Measurements from ENCODE around the gene PPP2R2C. TPM values are rescaled to one million over a fixed set of nuclear protein-coding genes. Genes with fewer than 3 reads are reported as not detected.

Gene PPP2R2C
- total and polyA plus RNA-seq, 10 of the 15 experiments (the other 5 are each of a cell fraction or from before 2014, with no cell fraction given), result 0.13 to 0.15 TPM; not detected in 8

GRCh38 chr4:6308899-6309643 is 163.3 kb downstream of the PPP2R2C start:
- DNase-seq (ENCODE audit: low read depth, low spot score) (no peak), ATAC-seq (no peak), FAIRE-seq (no peak)
- Histone ChIP-seq H4K20me1 (ENCODE audit: control insufficient read depth, insufficient read depth) (no peaks in the 10 kb centered on the region), H2AFZ (ENCODE audit: control insufficient read depth, low read depth, low read length) (no peak overlapping the region), H3K9ac (ENCODE audit: control insufficient read depth, insufficient read depth, low read length) (no peak overlapping the region), H3K4me1 (ENCODE audit: control insufficient read depth, insufficient read depth, low read length) (no peaks in the 10 kb centered on the region), H3K27me3 (replicated peaks in 1 of 2; ENCODE audit: control insufficient read depth in 2 of 2, insufficient read depth in 2 of 2, low read length in 1 of 2) (peaks cover 0 to 4% of the 10 kb centered on the region in 2 experiments; a peak in 2 of 4 replicates), H3K36me3 (ENCODE audit: control insufficient read depth in 2 of 2, insufficient read depth in 2 of 2, low read length in 1 of 2) (no peaks in the 10 kb centered on the region), H3K27ac (ENCODE audit: control insufficient read depth, insufficient read depth) (no peak overlapping the region), H3K9me3 (replicated peaks; ENCODE audit: control insufficient read depth, insufficient read depth, low read length) (peaks cover 2% of the 10 kb centered on the region; the same call in 2 of the 3 replicates), H3K79me2 (ENCODE audit: control insufficient read depth, insufficient read depth, low read length) (no peaks in the 10 kb centered on the region), H3K4me2 (ENCODE audit: control insufficient read depth, insufficient read depth) (no peak overlapping the region), H3K4me3 (no peak overlapping the region)
- intact Hi-C loops (cut with micrococcal nuclease; ENCODE audit: unreplicated experiment), result no loop called here
- ChIA-PET POLR2A (no interaction called here), RAD21 (ENCODE audit: unreplicated experiment) (interaction anchor here (1.1 kb wide), 1 partner anchor 18 kb away, joined by 3 read pairs; no protein-coding TSS in a partner anchor), CTCF (interaction anchor here (0.7 to 1.1 kb wide), 2 partner anchors 21 to 45 kb away, joined by 3 read pairs; no protein-coding TSS in a partner anchor), SMC1A (ENCODE audit: uncharacterized antibody, unreplicated experiment) (no interaction called here)
- no TSS peak for BruUV-seq (replicated peaks)
- WGBS (ENCODE audit: insufficient coverage, insufficient replicate concordance, low lambda C conversion rate, missing lambda C conversion rate), result 47% methylated on average over 28 of the region's 65 CpGs
- no peak for TF ChIP-seq SIX5 (IDR thresholded peaks at IDR 0.05; ENCODE audit: low read depth, low read length, severe bottlenecking)
- no peak for TF ChIP-seq FOXM1 (IDR thresholded peaks at IDR 0.05; ENCODE audit: low read depth, low read length)
- no peak for TF ChIP-seq NR2C2 (IDR thresholded peaks at IDR 0.05; ENCODE audit: borderline replicate concordance, control insufficient read depth, insufficient read length, low read depth)
- no peak for TF ChIP-seq SP1 (IDR thresholded peaks at IDR 0.05; ENCODE audit: low read depth, low read length)
- in situ Hi-C loops (cut with MboI), result no loop called here

- 40% methylated on average over 8 of the region's 8 CpGs for WGBS (ENCODE audit: insufficient coverage, insufficient replicate concordance, low lambda C conversion rate, missing lambda C conversion rate)
- Histone ChIP-seq H3K9me3 (replicated peaks; ENCODE audit: control insufficient read depth, insufficient read depth, low read length) (peaks cover 2% of the 10 kb centered on the region; the same call in 2 of the 3 replicates), H3K4me1 (ENCODE audit: control insufficient read depth, insufficient read depth, low read length) (no peaks in the 10 kb centered on the region), H3K36me3 (ENCODE audit: control insufficient read depth in 2 of 2, insufficient read depth in 2 of 2, low read length in 1 of 2) (no peaks in the 10 kb centered on the region), H2AFZ (ENCODE audit: control insufficient read depth, low read depth, low read length) (no peak overlapping the region), H4K20me1 (ENCODE audit: control insufficient read depth, insufficient read depth) (no peaks in the 10 kb centered on the region), H3K27me3 (replicated peaks in 1 of 2; ENCODE audit: control insufficient read depth in 2 of 2, insufficient read depth in 2 of 2, low read length in 1 of 2) (peaks cover 0 to 4% of the 10 kb centered on the region in 2 experiments; a peak in 2 of 4 replicates), H3K27ac (ENCODE audit: control insufficient read depth, insufficient read depth) (no peak overlapping the region), H3K4me2 (ENCODE audit: control insufficient read depth, insufficient read depth) (no peak overlapping the region), H3K4me3 (no peak overlapping the region), H3K79me2 (ENCODE audit: control insufficient read depth, insufficient read depth, low read length) (no peaks in the 10 kb centered on the region), H3K9ac (ENCODE audit: control insufficient read depth, insufficient read depth, low read length) (no peak overlapping the region)
- POLR2A ChIA-PET, result no interaction called here
- CTCF ChIA-PET, result interaction anchor here (1.1 kb wide), 1 partner anchor 44 kb away, joined by 3 read pairs; no protein-coding TSS in a partner anchor
- ATAC-seq, result no peak
- no peak for FAIRE-seq
- intact Hi-C loops (cut with micrococcal nuclease; ENCODE audit: unreplicated experiment) (no loop called here), in situ Hi-C loops (cut with MboI) (no loop called here)
- no peak for DNase-seq (ENCODE audit: low read depth, low spot score)
- RAD21 ChIA-PET (ENCODE audit: unreplicated experiment), result interaction anchor here (1.1 kb wide), 1 partner anchor 20 kb away, joined by 3 read pairs; no protein-coding TSS in a partner anchor
- BruUV-seq (replicated peaks), result no TSS peak
- SMC1A ChIA-PET (ENCODE audit: uncharacterized antibody, unreplicated experiment), result interaction anchor here (0.8 kb wide), 1 partner anchor 44 kb away, joined by 3 read pairs; no protein-coding TSS in a partner anchor
- TF ChIP-seq FOXK2 (IDR thresholded peaks at IDR 0.05) (no peak), FOXM1 (IDR thresholded peaks at IDR 0.05; ENCODE audit: low read depth, low read length) (no peak), PBX3 (IDR thresholded peaks at IDR 0.05; ENCODE audit: insufficient replicate concordance, low read depth, low read length) (no peak), RB1 (IDR thresholded peaks at IDR 0.05; ENCODE audit: borderline replicate concordance) (no peak), TAF1 (IDR thresholded peaks at IDR 0.05; ENCODE audit: borderline replicate concordance, low read depth, low read length) (no peak), ESRRA (IDR thresholded peaks at IDR 0.05; ENCODE audit: low read length) (no peak), RBBP5 (conservative IDR thresholded peaks at IDR 0.05) (no peak), MYB (IDR thresholded peaks at IDR 0.05; ENCODE audit: borderline replicate concordance, low read depth, low read length) (no peak), E4F1 (IDR thresholded peaks at IDR 0.05; ENCODE audit: borderline replicate concordance, partially characterized antibody) (no peak), NBN (IDR thresholded peaks at IDR 0.05) (no peak)
Measured at GRCh38 chr4:6307891-6308290, 164.5 kb downstream of the PPP2R2C start.

Data from GM12878 (cell line).